NAMALWA (cell line): Measurements from ENCODE around the gene NKX1-1.

Experiments
- DNase-seq: peaks from one replicate; pipeline ENCODE4 v3.0.0-alpha.2; 2015; ENCODE audit warnings: low spot score

Gene NKX1-1

DNA sequence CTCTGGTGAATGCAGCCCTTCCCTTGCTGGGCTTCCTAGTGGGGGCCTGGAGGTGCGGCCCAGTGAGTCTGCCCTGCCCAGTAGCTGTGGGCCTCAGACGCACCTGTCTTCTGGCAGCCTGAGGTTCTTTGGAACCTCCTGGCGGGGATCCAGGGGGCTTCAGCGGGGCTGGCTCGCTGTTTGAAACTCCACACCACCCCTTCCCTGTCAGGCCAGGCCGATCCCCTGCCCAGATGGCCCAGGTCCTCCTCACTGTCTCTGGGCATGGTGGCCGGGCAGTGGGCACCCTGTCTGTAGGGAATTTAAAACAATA lies 10.7 kb upstream of the NKX1-1 start:
- DNase-seq = no peak

DNA sequence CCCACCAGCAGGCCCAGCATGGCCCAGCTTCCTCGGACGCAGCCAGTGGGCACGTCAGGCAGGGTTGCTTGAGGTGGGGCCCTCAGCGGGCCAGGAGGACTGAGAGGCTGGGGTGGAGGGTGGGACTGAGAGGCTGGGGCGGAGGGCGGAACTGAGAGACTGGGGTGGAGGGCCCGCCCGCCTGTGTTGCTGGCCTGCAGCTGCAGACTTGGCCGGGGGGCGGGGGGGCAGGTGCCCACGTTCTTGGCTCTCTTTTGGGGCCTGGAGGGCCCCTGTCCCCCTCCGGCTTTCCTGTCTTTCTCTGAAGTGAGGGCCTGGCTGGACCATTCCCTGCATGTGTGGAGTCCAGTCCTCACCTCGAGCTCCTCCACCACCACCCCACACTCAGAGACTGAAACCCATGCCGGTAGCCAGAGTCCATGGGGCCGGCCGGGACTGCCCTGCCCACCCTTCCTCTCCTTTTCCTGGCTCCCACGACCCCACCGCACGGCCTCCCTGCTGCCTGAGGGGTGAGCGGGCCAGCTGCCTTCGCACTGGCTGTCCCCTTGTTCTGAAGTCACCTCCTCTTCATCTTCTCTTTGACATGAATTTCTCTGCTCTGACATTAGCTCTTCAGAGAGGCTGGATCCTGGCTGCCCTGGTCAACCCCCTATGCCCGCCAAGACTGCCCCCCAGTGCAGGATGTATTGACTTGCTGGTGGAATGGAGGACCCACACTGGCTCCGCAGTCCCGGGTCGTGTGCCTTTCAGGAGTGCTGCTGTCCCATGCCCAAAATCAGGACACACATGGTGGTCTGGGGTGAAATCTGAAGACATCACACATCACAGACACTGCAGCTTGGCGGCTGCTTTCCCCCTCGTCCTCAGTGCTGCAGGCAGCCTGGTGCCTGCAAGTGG lies 10.1 kb upstream of the NKX1-1 start:
- DNase-seq = no peak

DNA sequence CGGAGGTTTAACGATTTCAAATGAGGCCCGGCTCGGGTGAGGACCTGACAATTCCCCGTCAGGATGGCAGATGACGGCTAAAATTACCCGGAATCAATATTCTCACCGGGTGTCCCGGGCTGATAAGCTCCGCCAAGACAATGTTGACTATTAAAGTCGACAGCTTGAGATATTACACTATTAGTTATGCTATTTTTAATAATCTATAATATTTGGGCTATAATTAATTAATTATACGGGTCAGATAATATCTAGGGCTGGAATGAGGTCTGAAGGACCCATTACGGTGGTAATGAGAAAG lies 9.4 kb upstream of the NKX1-1 start:
- no peak for DNase-seq

DNA sequence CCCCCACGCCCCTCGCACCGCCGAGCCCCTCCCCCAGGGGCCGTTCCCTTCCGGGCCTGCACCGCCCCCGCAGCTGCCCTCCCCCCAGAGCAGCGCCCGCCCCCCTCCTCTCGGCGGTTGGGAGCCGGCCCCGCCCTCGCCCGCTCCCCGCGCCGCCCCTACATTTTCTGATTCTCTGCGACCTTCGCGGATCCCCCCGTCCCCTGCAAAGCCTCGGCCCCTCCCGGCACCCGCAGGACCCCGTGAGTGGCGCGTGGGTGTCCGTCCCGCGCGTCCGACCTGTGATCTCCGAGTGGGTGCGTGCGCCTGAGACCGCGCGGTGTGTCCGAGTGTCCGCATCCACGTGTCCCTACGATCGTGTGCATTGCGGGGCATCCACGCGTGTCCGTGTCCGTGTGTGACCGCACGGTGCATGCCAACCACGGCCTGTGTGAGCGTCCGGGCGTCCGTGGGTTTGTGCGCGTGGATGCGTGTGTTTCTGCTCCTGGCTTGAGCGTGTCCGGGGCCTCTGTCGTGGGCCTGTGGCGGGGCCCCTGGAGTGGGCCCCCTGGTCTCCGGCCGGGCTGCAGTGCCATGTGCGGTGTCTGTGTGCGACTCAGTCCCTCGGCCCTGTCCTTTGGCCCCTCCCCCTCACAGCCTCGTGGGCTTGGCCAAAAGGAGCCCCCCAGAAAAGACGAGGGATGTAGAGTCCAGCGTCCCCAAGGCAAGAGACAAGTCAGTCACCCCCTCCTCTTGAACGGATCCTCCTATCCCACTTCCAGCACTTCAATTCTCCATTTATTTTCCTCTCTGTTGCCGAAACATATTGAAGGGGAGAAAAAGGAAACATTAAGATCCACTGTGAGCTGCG lies 8.8 kb upstream of the NKX1-1 start:
- no peak for DNase-seq

DNA sequence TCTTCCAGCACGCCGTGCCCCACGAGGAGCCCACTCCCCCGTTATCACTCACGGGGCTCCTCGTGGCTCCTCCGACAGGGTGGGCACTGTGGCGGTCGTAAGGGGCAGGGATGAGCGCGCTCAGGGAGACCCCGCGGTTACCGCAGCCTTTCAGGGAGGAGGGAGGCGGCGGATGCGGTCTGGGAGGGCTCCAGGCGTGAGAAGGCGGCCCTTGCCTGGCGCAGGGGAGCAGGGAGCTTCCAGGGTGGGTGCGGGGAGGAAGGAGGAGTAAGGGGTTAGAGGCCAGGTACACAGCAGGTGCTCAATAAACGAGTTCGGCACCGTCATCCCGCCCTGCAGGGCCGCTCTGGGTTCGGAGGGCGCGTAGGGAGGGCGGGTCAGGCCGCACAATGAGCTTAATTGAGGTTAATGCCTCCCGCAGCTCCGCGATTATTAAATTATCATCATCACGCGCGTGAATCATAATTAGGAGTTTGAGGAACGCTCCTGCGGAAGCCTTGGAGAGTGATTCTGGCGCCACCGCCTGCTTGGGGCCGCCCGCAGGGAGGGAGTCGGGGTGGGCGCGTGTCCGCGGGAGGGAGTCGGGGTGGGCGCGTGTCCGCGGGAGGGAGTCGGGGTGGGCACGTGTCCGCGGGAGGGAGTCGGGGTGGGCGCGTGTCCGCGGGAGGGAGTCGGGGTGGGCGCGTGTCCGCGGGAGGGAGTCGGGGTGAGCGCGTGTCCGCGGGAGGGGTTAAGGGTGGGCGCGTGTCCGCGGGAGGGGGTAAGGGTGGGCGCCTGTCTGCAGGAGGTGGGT lies 7.6 kb upstream of the NKX1-1 start:
- DNase-seq = no peak

DNA sequence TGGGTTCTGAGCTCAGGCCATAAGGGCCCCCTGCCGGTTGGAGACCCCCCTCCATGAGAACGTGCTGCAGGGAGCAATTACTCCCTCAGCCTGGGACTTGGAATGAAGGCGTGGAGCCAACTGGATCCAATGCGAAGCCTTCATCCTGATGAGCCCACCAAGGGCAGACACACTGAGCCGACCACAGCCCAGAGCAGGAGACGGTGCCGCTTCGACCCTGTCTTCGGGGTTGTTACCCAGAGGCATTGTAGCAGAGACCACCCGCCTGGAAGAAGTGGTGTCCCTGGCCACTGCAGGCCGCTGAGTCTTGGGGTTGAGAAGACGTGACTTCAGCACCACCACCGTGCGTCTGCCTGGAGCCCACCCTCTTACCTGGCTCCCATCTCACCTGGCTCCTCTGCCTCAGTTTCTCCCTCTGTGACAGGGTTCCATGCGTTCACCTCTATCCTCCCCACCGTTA lies 7.0 kb upstream of the NKX1-1 start:
- no peak for DNase-seq

DNA sequence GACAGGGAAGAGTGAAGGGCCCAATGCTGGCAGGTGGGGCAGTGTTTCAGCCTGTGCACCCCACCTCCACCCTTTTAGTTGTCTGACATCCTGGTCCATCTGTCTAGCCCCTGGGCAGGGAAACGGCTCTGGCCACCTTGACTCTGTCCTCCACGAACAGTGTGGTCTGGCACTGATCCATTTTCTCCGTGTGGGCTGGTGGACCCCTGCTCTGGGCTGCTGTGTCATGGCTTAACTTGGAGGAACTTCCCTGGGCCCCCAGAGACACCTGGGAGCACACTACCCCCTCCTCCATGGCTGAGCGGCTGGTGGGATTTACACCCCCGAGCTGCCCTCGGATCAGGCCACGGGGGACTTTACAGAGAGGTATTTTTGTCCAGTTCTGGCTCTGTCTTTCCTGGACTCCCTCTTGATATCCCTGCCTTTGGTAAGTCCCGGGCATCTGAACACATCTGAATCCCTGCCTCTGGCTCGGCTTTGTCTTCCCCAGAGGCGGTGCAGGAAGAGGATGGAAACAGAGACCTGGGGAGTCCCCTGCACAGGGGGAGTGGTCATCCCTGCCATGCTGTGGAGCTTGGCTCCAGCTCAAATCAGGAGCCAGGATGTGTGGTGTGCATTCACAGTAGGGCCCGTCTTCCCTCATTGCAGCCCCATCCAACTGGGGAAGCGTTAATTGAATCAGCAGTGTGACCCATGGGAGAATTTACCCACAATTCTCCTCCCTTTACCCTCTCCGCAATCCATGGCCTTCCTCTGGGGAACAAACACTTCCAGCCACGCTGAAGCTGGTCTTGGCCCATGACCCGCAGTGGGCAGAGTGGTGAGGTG lies 6.3 kb upstream of the NKX1-1 start:
- no peak for DNase-seq

DNA sequence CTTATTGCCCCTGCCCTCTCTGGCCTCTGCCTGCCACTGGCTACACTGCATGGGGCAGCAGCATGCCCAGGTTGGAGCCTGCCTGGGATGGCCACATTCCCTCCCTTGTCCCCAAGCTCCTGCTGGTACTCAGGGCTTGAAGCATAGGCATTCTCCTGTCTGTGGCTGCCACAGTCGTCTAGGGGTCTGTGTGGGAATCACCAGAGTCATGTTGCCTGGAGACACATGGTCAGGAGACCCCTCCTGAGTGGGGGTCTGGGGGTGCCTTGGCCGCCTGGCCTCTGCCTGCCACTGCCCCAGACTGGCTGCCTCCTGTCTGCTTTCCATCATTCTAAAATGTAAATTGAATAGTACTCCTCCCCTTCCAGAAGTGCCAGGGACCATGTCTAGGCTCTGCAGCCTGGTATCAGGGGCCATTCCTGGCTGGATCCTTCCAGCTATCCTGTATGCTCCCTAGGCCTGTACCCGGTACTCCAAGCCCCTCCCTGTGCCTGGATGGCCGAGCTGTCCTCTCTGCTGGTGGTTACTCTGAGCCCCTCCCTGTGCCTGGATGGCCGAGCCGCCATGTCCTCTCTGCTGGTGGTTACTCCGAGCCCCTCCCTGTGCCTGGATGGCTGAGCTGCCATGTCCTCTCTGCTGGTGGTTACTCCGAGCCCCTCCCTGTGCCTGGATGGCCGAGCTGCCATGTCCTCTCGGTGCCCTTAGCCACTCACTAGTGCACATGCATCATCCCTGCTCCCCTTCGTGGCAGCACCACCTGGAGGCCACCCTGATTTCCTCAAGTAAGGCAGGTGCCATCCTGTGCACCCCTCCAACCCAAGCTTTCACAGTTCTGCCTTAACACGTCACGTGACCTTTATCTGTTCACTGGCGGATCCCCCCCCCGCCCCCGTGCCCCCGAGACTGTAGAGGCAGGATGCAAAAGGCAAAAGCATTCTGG lies 5.5 kb upstream of the NKX1-1 start:
- DNase-seq = peak; percentile 11

DNA sequence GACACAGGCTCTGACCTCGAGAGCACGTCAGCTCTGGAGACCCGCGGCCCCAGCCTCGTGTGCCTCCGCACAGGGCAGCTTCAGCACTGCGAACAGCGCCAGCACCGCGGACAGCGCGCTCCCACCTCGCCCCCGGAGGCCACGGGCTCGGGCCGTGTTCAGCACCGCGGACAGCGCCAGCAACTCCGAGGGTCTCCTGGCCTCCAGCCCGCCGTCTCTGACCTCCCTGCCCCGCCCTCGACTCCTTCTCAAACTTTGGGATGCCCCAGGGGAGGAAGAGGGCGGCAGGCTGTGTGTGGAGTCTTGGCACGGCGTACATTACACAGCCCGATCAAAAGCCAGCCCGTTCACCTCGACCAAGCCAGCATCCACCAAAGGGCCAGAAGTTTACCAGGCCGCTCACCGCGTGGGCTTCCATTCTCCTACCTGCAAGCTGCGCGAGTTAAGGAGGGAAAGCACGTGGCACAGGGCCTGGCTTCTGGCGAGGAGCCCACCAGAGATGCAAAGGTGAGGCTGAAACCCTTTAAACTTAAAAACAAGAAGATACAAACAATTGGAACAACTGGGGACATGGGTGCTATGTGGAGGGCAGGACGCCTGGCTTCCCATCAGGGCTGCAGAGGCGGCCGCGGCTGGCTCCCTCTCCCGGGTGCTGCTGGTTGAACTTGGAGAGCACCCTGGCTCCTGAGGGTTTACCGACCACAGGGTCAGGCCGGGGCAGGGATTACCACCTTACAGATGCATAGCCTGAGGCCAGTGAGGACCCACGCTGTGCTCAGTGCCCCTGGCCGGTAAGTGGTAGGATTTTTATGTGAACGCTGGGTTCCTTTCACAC lies 4.5 kb upstream of the NKX1-1 start:
- peak; percentile 19 for DNase-seq

DNA sequence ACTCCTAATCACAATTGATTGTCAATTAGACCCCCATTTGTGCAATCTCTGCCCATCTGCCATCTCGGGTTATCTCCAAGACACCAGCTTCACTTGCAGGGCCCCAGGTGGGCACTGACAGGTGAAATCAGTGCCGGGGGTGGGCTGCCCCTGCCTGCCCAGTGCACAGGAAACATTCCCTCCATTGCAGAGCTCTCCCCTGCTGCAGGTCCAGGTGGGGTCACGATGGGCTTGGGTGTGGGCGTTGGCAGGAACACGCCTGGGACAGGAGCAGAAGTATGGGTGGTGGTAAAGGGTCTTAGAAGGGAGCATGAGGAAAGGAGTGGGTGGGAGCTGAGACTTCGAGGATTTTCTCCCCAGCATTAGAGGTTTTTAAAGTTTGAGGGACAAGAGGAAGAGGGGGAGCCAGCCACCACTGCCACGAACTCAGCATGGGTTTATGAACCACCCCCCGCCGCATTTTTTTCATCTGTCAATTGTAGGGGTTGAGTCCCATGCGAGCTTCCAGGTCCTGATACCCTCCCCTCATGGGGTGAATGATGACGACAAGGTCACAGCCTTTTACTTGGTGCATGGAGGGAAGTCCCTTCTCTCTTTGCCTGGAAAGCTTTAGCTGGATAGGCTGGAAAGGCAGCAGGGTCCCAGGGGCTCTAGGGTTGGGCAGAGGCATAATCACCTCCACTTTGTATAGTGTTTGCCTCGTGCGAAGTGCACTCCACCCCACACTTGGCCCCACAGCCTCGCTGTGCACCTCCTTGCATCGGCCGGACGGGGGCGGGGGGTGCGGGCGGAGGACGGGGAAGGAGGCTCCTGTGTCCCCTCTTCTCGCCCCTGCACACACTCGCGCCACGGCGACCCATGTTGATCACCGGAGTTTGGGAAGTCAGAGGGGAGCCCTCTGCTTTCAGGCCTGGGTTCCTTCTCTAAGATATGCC lies 3.5 kb upstream of the NKX1-1 start:
- DNase-seq = no peak

DNA sequence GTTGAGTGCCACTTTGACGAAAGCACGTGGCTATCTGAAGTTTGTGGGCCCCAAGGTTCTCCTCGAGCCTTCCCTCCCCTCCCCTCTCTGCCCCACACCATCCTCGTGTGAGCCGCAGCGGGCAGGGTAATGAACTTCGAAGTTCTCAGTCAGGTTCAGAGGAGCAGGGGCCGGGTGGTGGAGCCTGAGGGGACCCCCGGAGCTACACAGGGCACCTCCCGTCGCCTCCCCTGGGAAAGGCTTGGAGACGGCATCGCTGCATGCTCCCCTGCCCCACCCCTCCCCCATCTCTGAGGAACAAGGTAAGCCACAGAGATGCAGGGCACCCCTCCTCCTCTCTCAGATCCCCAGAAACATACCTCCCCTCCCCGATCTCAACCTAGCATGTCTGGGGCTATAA lies 2.8 kb upstream of the NKX1-1 start:
- DNase-seq = no peak

DNA sequence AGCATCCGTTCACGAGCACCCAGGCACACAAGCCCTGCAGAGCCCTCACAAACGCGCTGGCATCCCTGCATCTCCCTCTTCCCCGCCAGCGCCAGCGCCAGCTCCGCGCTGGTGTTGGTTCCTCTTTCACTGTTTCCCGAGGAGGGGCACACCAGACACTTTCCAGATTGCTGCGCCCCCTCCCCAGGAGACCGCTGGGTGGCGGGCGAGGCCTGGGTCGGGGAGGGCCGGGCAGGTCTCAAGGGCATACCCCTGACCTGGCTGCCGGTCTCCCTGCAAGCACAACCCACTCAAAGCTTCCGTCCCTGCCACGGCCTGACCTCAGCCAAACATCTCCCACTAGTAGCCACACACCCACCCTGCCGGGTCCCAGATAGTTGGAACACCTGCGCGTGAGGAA lies 2.2 kb upstream of the NKX1-1 start:
- no peak for DNase-seq

DNA sequence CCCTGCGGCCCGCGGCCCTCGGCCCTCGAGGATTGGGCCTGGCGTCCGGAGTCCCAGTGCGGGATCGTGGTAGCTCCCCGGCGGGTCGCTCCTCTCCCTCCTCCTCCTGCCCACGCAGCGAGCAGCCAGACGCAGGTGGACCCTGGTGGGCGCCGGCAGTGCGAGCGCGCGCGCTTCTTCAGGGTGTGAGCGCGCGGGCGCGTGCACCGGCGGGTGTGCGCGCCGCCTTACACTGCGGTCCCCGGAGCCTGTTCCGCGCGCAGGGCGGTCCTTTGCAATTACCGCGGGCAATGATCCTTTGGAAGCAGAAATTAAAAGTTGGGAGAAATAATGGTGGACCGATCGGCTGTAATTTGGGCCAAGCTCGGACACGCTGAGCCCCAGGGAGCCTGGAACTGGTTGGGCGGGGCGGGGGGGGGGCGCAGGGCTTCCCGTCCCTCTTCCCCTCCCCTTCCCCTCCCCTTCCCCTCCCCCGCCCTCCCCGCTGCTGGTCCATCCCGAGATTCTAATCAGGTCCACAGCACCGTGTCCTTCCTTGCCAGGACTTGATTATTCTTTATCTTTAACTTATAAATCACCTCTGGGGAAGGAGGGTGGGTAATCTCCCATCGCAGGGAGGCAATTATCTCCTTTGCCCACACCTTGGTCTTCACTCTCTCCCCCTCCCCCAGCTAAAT lies 1.6 kb upstream of the NKX1-1 start:
- no peak for DNase-seq

DNA sequence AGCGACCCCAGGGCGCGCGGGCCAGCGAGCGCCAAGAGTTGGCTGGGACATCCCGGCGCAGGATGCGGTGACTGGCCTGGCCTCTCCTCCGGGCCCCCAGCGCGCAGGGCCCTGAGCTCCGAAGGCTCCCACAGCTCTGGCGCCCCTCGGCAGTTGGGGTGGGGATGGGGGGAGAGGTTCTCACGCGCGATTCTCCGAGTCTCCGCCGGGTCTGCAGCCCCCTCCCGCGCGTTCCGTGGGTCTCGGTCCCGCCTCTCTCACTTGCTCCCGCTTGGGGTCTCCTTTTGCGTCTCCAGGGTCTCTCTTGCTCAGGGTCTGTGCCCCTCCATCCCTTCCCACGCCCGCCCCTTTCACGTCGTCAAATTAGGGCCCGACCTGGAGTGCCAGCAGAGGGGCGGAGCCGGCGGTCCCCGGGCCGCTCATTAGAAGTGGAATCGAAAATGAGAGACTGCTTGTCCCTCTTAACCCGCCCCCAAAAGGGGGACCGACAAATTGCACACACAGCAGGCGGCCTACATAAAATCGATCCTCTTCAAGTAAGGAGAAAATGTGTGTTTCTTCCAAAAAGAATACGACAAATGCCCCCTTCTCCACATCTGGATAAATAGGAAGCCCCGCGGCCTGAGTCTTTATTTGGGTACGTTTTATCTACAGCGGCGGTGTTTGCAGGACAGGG lies 877 bp upstream of the NKX1-1 start:
- DNase-seq = no peak

DNA sequence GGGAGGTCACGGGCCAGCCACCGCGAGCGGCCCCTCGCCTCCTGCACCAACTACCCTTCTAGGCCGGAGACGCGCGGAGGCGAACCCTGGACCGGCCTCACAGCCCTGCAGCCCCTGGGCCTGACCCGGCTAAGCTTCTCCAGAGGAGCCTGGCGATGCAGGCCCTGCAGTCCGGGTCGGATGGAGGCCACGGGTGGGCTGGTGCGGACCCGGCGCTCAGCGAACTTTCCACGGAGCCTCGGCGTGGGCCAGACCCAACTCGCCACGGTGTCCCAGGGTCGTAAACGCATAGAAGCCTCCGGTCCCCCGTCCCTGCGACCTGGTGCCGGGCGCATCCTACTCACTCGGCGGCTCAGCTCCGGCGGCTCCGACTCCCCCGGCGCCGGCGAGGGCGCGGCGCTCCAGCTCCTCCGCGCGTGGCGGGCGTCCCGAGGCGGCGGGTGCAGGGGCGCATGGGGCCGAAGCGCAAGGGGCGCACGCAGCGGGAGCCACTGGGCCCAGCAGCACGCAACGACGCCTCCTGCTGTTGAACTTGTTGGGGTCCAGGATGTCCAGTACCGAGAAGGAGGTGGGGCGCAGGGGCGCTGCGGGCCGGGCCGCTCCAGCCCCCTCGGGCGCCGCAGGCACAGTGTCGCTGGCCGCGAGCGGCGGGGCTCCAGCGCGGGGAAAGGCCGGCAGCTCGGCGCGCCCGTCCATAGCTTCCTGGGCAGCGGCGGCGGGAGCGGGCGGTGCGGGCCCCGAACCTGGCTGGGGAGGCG lies 427 bp downstream of the NKX1-1 start:
- DNase-seq = no peak

DNA sequence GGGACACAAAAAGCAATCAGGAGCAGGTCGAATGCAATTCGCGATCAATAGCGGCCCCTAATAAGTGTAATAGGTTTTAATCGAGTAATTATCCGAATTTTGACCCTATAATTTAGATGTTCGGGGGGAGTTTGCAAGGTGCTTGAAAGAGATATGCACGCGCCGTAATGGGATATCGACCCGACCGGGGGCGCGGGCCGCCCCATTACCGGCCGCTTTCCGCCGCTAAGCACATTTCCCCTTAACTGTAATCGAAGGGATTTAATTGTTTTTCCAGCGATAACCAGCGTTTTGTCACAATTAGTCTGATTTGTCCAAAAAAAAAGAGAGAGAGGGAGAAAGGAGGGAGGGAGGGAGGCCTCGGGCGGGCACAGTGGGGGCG lies 997 bp downstream of the NKX1-1 start:
- no peak for DNase-seq
